PC-9 (cell line): ENCODE results near the gene TF.

Source experiments
- EZH2 ChIP-seq: fragments of 200-600 bp; sonication (generic); IDR thresholded peaks from 2 replicates; pipeline ENCODE4 v1.8.0; 2017; ENCODE audit warnings: antibody characterized with exemption, low read depth
- TF ChIP-seq, protein P1 (sequence below): fragments of 200-600 bp; sonication (generic); conservative IDR thresholded peaks from 2 replicates; pipeline ENCODE4 v1.6.1; 2017; ENCODE audit warnings: mixed run types, antibody characterized with exemption, mild to moderate bottlenecking, moderate library complexity

DNA sequence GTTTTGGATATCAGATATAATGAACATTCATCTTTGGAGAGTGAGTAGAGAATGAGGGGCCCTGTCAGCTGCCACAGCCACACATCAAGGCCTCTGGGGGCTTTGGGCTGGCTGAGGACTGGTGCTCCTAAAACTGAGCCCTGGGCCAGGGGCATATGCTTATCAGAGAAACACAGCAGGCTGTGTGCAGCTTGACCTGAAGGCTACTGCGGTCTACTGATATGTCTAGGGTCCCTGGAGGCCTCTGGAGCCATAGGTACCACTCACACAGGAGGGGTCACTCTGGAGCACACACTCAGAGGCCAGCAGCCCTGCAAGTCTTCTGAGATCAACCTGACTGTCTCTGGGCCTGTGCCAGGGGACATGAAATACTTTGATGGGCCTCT lies 7.6 kb downstream of the TF start:
- TF ChIP-seq, protein P1, sequence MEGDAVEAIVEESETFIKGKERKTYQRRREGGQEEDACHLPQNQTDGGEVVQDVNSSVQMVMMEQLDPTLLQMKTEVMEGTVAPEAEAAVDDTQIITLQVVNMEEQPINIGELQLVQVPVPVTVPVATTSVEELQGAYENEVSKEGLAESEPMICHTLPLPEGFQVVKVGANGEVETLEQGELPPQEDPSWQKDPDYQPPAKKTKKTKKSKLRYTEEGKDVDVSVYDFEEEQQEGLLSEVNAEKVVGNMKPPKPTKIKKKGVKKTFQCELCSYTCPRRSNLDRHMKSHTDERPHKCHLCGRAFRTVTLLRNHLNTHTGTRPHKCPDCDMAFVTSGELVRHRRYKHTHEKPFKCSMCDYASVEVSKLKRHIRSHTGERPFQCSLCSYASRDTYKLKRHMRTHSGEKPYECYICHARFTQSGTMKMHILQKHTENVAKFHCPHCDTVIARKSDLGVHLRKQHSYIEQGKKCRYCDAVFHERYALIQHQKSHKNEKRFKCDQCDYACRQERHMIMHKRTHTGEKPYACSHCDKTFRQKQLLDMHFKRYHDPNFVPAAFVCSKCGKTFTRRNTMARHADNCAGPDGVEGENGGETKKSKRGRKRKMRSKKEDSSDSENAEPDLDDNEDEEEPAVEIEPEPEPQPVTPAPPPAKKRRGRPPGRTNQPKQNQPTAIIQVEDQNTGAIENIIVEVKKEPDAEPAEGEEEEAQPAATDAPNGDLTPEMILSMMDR: no peak
- no peak for TF ChIP-seq EZH2
